CD4-positive, alpha-beta memory T cell (primary cell): ENCODE results near the gene DENND5B. TPM values are rescaled to one million over a fixed set of nuclear protein-coding genes. Genes with fewer than 3 reads are reported as not detected.
"Not testable (repeated sequence)": the region's sequence is repeated elsewhere in the genome, so short reads cannot be mapped to it uniquely, and the experiment has no call there.

Experiments
- CTCF ChIA-PET: fragments of 350-600 bp; sonication (Branson Sonifier 250); formaldehyde crosslinking; loops from one replicate; lab custom pipeline; 2021; ENCODE audit warnings: inconsistent platforms; ENCODE audit not compliant: partially characterized antibody; lab: Charles Lee
- POLR2A ChIA-PET: fragments of 350-600 bp; sonication (Branson Sonifier 250); formaldehyde crosslinking; loops from one replicate; lab custom pipeline; 2021; ENCODE audit not compliant: partially characterized antibody; lab: Charles Lee
- DNase-seq, 5 donors: peaks; one replicate each; pipeline versions ENCODE4 v3.0.0 to v3.0.0-alpha.2; 2020 to 2022; ENCODE audit warnings: mixed read lengths in 1 of 5
- H3K27ac ChIP-seq: one replicate; pipeline ENCODE4 v1.7.0; 2013; ENCODE audit warnings: low read depth, low read length
- H3K27me3 ChIP-seq: 2 replicates; pipeline ENCODE4 v1.7.0; 2013; ENCODE audit warnings: mild to moderate bottlenecking, low read length, moderate library complexity; ENCODE audit not compliant: insufficient read depth
- H3K36me3 ChIP-seq: 2 replicates; pipeline ENCODE4 v1.7.0; 2013; ENCODE audit warnings: mild to moderate bottlenecking, low read length, moderate library complexity; ENCODE audit not compliant: insufficient read depth
- H3K4me1 ChIP-seq: 2 replicates; pipeline ENCODE4 v1.7.0; 2013; ENCODE audit warnings: mild to moderate bottlenecking, low read length, moderate library complexity; ENCODE audit not compliant: insufficient read depth
- H3K4me3 ChIP-seq, 2 donors: one replicate each; pipeline ENCODE4 v1.7.0; 2013; ENCODE audit warnings: low read length in 2 of 2, mild to moderate bottlenecking in 1 of 2
- H3K9me3 ChIP-seq, 2 donors: one replicate each; pipeline ENCODE4 v1.7.0; 2013; ENCODE audit warnings: low read length in 2 of 2, control low read depth in 1 of 2; ENCODE audit not compliant: control insufficient read depth in 1 of 2
- H3K27ac Mint-ChIP-seq, 7 donors: one replicate each; pipeline ENCODE4 v1.8.0; 2020 to 2021; ENCODE audit warnings: mixed read lengths in 7 of 7, mild to moderate bottlenecking in 6 of 7, inconsistent platforms in 3 of 7, moderate library complexity in 3 of 7
- H3K27me3 Mint-ChIP-seq, 2 donors: one replicate each; pipeline ENCODE4 v1.8.0; 2020 to 2021; ENCODE audit warnings: mixed read lengths in 2 of 2
- H3K36me3 Mint-ChIP-seq, 2 donors: one replicate each; pipeline ENCODE4 v1.8.0; 2020 to 2021; ENCODE audit warnings: mixed read lengths in 2 of 2, inconsistent platforms in 1 of 2, mild to moderate bottlenecking in 1 of 2
- H3K4me1 Mint-ChIP-seq, 4 donors: one replicate each; pipeline ENCODE4 v1.8.0; 2020 to 2021; ENCODE audit warnings: mixed read lengths in 4 of 4, mild to moderate bottlenecking in 1 of 4
- H3K4me3 Mint-ChIP-seq, 8 donors: one replicate each; pipeline ENCODE4 v1.8.0; 2020 to 2021; ENCODE audit warnings: mixed read lengths in 8 of 8, mild to moderate bottlenecking in 7 of 8, moderate library complexity in 6 of 8, inconsistent platforms in 3 of 8
- H3K9me3 Mint-ChIP-seq, 8 donors: one replicate each; pipeline ENCODE4 v1.8.0; 2020 to 2021; ENCODE audit warnings: mixed read lengths in 8 of 8, mild to moderate bottlenecking in 5 of 8, inconsistent platforms in 3 of 8, moderate library complexity in 1 of 8
- intact Hi-C: fragments of 100-400 bp; cut with micrococcal nuclease; formaldehyde crosslinking; loops from one replicate; pipeline ENCODE4 v1.15.1; 2023
- polyA plus RNA-seq, 2 donors: library from polyadenylated mRNA; unstranded; fragments of 300-500 nt; fragmentation: Illumina TruSeq; gene quantifications; one replicate each; pipeline ENCODE4 v1.2.3, GENCODE V29; 2021
- total RNA-seq, 2 experiments: library from RNA; stranded (reverse); gene quantifications; one replicate each; pipeline ENCODE4 v1.2.3, GENCODE V29; 2021

Gene DENND5B
- total and polyA plus RNA-seq, 4 experiments from 2014 or later = 0.60 TPM; not detected in 3

GRCh38 chr12:31627456-31628054 lies 36.6 kb upstream of the DENND5B start:
- no peak for DNase-seq
- no peak overlapping the region for H3K4me3 ChIP-seq
- intact Hi-C loops = no loop called here
- no peaks in the 10 kb centered on the region for H3K36me3 Mint-ChIP-seq
- H3K27me3 ChIP-seq = no peaks in the 10 kb centered on the region
- peaks cover 7 to 10% of the 10 kb centered on the region in 2 donors for H3K27me3 Mint-ChIP-seq
- POLR2A ChIA-PET = no interaction called here
- H3K27ac Mint-ChIP-seq = no peak overlapping the region
- H3K9me3 Mint-ChIP-seq = no peaks in the 10 kb centered on the region
- CTCF ChIA-PET = interaction anchor here (1.6 kb wide), 1 partner anchor 11 kb away, joined by 5 read pairs; no protein-coding TSS in a partner anchor
- no peaks in the 10 kb centered on the region for H3K9me3 ChIP-seq
- no peaks in the 10 kb centered on the region for H3K4me1 Mint-ChIP-seq
- no peaks in the 10 kb centered on the region for H3K4me1 ChIP-seq
- no peak overlapping the region for H3K4me3 Mint-ChIP-seq
- H3K27ac ChIP-seq = no peak overlapping the region
- no peaks in the 10 kb centered on the region for H3K36me3 ChIP-seq

- no peaks in the 10 kb centered on the region for H3K4me1 Mint-ChIP-seq
- intact Hi-C loops = no loop called here
- H3K27ac Mint-ChIP-seq = no peak overlapping the region
- no peak overlapping the region for H3K4me3 Mint-ChIP-seq
- Histone ChIP-seq H3K4me1 (no peaks in the 10 kb centered on the region), H3K27ac (no peak overlapping the region), H3K36me3 (no peaks in the 10 kb centered on the region), H3K27me3 (no peaks in the 10 kb centered on the region), H3K9me3 (no peaks in the 10 kb centered on the region), H3K4me3 (no peak overlapping the region)
- DNase-seq = no peak
- H3K27me3 Mint-ChIP-seq = peaks cover 10 to 12% of the 10 kb centered on the region in 2 donors
- no peaks in the 10 kb centered on the region for H3K9me3 Mint-ChIP-seq
- CTCF ChIA-PET = interaction anchor here (1.6 kb wide), 1 partner anchor 12 kb away, joined by 5 read pairs; no protein-coding TSS in a partner anchor
- H3K36me3 Mint-ChIP-seq = no peaks in the 10 kb centered on the region
- POLR2A ChIA-PET = no interaction called here
Observed at GRCh38 chr12:31626270-31626995, 35.5 kb upstream of the DENND5B start.

- peaks cover 15 to 16% of the 10 kb centered on the region in 2 donors for H3K27me3 Mint-ChIP-seq
- no peaks in the 10 kb centered on the region for H3K9me3 Mint-ChIP-seq
- no peak overlapping the region for H3K27ac Mint-ChIP-seq
- no peaks in the 10 kb centered on the region for H3K36me3 ChIP-seq
- no peaks in the 10 kb centered on the region for H3K4me1 ChIP-seq
- no peak overlapping the region for H3K27ac ChIP-seq
- no peaks in the 10 kb centered on the region for H3K36me3 Mint-ChIP-seq
- H3K27me3 ChIP-seq = no peaks in the 10 kb centered on the region
- no peaks in the 10 kb centered on the region for H3K9me3 ChIP-seq
- H3K4me3 Mint-ChIP-seq = no peak overlapping the region
- H3K4me1 Mint-ChIP-seq = no peaks in the 10 kb centered on the region
- no peak overlapping the region for H3K4me3 ChIP-seq
- ChIA-PET CTCF (no interaction called here), POLR2A (no interaction called here)
- DNase-seq = no peak
- intact Hi-C loops = no loop called here
Observed at GRCh38 chr12:31622038-31622437, 31.1 kb upstream of the DENND5B start.

GRCh38 chr12:31620311-31620710 lies 29.4 kb upstream of the DENND5B start:
- intact Hi-C loops = no loop called here
- ChIA-PET CTCF (no interaction called here), POLR2A (no interaction called here)
- Histone ChIP-seq H3K27ac (no peak overlapping the region), H3K4me3 (no peak overlapping the region), H3K9me3 (no peaks in the 10 kb centered on the region), H3K27me3 (no peaks in the 10 kb centered on the region), H3K36me3 (no peaks in the 10 kb centered on the region), H3K4me1 (no peaks in the 10 kb centered on the region)
- H3K36me3 Mint-ChIP-seq = no peaks in the 10 kb centered on the region
- H3K4me3 Mint-ChIP-seq = no peak overlapping the region
- DNase-seq = no peak
- H3K27ac Mint-ChIP-seq = no peak overlapping the region
- H3K9me3 Mint-ChIP-seq = no peaks in the 10 kb centered on the region
- H3K27me3 Mint-ChIP-seq = peaks cover 9 to 11% of the 10 kb centered on the region in 2 donors
- no peaks in the 10 kb centered on the region for H3K4me1 Mint-ChIP-seq

- H3K4me1 Mint-ChIP-seq = no peaks in the 10 kb centered on the region
- H3K4me3 Mint-ChIP-seq = no peak overlapping the region
- no peak for DNase-seq
- Histone ChIP-seq H3K27ac (no peak overlapping the region), H3K4me3 (no peak overlapping the region), H3K27me3 (no peaks in the 10 kb centered on the region), H3K36me3 (no peaks in the 10 kb centered on the region), H3K4me1 (no peaks in the 10 kb centered on the region), H3K9me3 (no peaks in the 10 kb centered on the region)
- ChIA-PET POLR2A (no interaction called here), CTCF (no interaction called here)
- no peaks in the 10 kb centered on the region for H3K9me3 Mint-ChIP-seq
- H3K27ac Mint-ChIP-seq = no peak overlapping the region
- intact Hi-C loops = no loop called here
- H3K27me3 Mint-ChIP-seq = peaks cover 9 to 11% of the 10 kb centered on the region in 2 donors
- no peaks in the 10 kb centered on the region for H3K36me3 Mint-ChIP-seq
Observed at GRCh38 chr12:31618228-31619025, 27.5 kb upstream of the DENND5B start.

GRCh38 chr12:31612819-31613218 lies 21.9 kb upstream of the DENND5B start:
- Mint-ChIP-seq H3K27me3 (peaks cover 4 to 13% of the 10 kb centered on the region in 2 donors), H3K4me3 (peak overlapping the region in 1 of 8 donors; percentile 72), H3K27ac (no peak overlapping the region), H3K36me3 (no peaks in the 10 kb centered on the region), H3K9me3 (peaks cover 2 to 15% (median 11%) of the 10 kb centered on the region in 8 donors), H3K4me1 (no peaks in the 10 kb centered on the region)
- H3K9me3 ChIP-seq = no peaks in the 10 kb centered on the region
- POLR2A ChIA-PET = no interaction called here
- H3K27me3 ChIP-seq = no peaks in the 10 kb centered on the region
- intact Hi-C loops = no loop called here
- CTCF ChIA-PET = no interaction called here
- no peak overlapping the region for H3K27ac ChIP-seq
- DNase-seq = no peak
- H3K36me3 ChIP-seq = no peaks in the 10 kb centered on the region
- no peaks in the 10 kb centered on the region for H3K4me1 ChIP-seq
- H3K4me3 ChIP-seq = no peak overlapping the region

GRCh38 chr12:31608299-31608698 lies 17.4 kb upstream of the DENND5B start:
- H3K4me3 ChIP-seq, POLR2A ChIA-PET, H3K4me1 ChIP-seq, CTCF ChIA-PET, H3K9me3 ChIP-seq, H3K27me3 ChIP-seq, intact Hi-C loops, H3K4me3 Mint-ChIP-seq, H3K27ac Mint-ChIP-seq, H3K27ac ChIP-seq, H3K36me3 Mint-ChIP-seq, H3K36me3 ChIP-seq, DNase-seq, H3K4me1 Mint-ChIP-seq: not testable (repeated sequence)
- Mint-ChIP-seq H3K9me3 (peaks cover 2 to 23% (median 19%) of the 10 kb centered on the region in 8 donors), H3K27me3 (peaks cover 6 to 11% of the 10 kb centered on the region in 2 donors)
